ENCODE results near the gene COBLL1.

The COBLL1 gene

DNA sequence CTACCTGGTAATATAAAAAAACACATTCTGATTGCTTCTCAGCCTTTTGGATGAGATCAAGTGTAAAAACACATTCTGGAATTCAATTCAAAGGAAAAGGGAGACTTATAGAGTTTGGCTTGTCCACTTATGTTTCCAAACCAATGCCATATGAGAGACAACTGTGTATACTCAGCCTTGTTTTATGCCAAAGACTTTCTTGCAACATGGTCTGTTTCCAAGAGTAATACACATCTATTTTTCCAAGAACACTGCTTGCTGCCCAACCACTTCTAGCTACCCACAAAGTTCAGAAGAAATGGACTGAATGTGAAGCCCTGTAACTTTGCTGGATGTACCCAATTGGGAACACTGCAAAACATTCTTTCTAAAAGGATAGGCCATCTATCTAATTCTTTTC lies 172.3 kb downstream of the COBLL1 start:
- no peak overlapping the region for H3K9ac ChIP-seq (ENCODE audit: low read length)
- H3K27ac ChIP-seq (ENCODE audit: low read length), result no peak overlapping the region
- H3K79me2 ChIP-seq (ENCODE audit: low read length), result no peaks in the 10 kb centered on the region
- H4K20me1 ChIP-seq (ENCODE audit: insufficient read depth, low read length), result no peaks in the 10 kb centered on the region
- no peak overlapping the region for H2AFZ ChIP-seq (ENCODE audit: low read depth, low read length)
- no peaks in the 10 kb centered on the region for H3K9me3 ChIP-seq (ENCODE audit: insufficient read depth, low read length)
- H3K4me1 ChIP-seq (ENCODE audit: low read length), result peaks cover 11% of the 10 kb centered on the region
- TF ChIP-seq, protein P1, sequence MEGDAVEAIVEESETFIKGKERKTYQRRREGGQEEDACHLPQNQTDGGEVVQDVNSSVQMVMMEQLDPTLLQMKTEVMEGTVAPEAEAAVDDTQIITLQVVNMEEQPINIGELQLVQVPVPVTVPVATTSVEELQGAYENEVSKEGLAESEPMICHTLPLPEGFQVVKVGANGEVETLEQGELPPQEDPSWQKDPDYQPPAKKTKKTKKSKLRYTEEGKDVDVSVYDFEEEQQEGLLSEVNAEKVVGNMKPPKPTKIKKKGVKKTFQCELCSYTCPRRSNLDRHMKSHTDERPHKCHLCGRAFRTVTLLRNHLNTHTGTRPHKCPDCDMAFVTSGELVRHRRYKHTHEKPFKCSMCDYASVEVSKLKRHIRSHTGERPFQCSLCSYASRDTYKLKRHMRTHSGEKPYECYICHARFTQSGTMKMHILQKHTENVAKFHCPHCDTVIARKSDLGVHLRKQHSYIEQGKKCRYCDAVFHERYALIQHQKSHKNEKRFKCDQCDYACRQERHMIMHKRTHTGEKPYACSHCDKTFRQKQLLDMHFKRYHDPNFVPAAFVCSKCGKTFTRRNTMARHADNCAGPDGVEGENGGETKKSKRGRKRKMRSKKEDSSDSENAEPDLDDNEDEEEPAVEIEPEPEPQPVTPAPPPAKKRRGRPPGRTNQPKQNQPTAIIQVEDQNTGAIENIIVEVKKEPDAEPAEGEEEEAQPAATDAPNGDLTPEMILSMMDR (IDR thresholded peaks at IDR 0.05; ENCODE audit: low read depth, low read length), result no peak
- no peak for TF ChIP-seq EZH2phosphoT487 (IDR thresholded peaks at IDR 0.05; ENCODE audit: low read depth)
- H3K36me3 ChIP-seq (replicated peaks; ENCODE audit: low read depth, low read length), result peaks cover 6% of the 10 kb centered on the region
- no peak overlapping the region for H3K4me3 ChIP-seq (ENCODE audit: low read length)
- no peak overlapping the region for H3K4me2 ChIP-seq (ENCODE audit: low read length)
- no peaks in the 10 kb centered on the region for H3K27me3 ChIP-seq (ENCODE audit: low read depth, low read length)

GRCh38 chr2:164667566-164667965 lies 174.1 kb downstream of the COBLL1 start:
- TF ChIP-seq, protein P1 (IDR thresholded peaks at IDR 0.05; ENCODE audit: low read depth, low read length), result no peak
- TF ChIP-seq EZH2phosphoT487 (IDR thresholded peaks at IDR 0.05; ENCODE audit: low read depth), result no peak
- H3K36me3 ChIP-seq (replicated peaks; ENCODE audit: low read depth, low read length), result peaks cover 6% of the 10 kb centered on the region
- no peak overlapping the region for H3K9ac ChIP-seq (ENCODE audit: low read length)
- no peak overlapping the region for H2AFZ ChIP-seq (ENCODE audit: low read depth, low read length)
- no peak overlapping the region for H3K27ac ChIP-seq (ENCODE audit: low read length)
- peaks cover 11% of the 10 kb centered on the region for H3K4me1 ChIP-seq (ENCODE audit: low read length)
- no peaks in the 10 kb centered on the region for H4K20me1 ChIP-seq (ENCODE audit: insufficient read depth, low read length)
- no peaks in the 10 kb centered on the region for H3K79me2 ChIP-seq (ENCODE audit: low read length)
- no peaks in the 10 kb centered on the region for H3K27me3 ChIP-seq (ENCODE audit: low read depth, low read length)
- no peaks in the 10 kb centered on the region for H3K9me3 ChIP-seq (ENCODE audit: insufficient read depth, low read length)
- no peak overlapping the region for H3K4me3 ChIP-seq (ENCODE audit: low read length)
- H3K4me2 ChIP-seq (ENCODE audit: low read length), result no peak overlapping the region

DNA sequence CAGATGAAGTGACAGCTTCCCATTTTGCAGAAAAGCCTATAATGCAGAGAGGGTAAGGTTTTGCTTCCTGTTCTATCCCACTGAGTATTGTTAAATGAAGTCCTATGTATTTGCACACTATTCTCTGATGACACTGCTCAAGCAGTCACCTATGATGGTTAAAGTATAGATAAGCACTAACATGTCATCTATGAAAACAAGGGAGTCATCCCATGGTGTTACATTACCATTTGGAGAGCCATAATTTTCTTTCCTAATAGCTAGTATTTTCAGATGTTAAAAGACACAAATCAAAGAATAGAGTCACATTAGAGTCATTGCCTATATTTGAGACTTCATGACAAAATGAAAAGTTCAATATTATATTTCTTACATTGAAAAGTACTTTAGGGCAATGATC lies 177.6 kb downstream of the COBLL1 start:
- Histone ChIP-seq H3K9ac (ENCODE audit: low read length) (no peak overlapping the region), H3K79me2 (ENCODE audit: low read length) (no peaks in the 10 kb centered on the region), H3K4me1 (ENCODE audit: low read length) (peaks cover 11% of the 10 kb centered on the region), H3K4me3 (ENCODE audit: low read length) (no peak overlapping the region), H3K9me3 (ENCODE audit: insufficient read depth, low read length) (no peaks in the 10 kb centered on the region), H3K27ac (ENCODE audit: low read length) (no peak overlapping the region), H3K27me3 (ENCODE audit: low read depth, low read length) (no peaks in the 10 kb centered on the region), H3K4me2 (ENCODE audit: low read length) (no peak overlapping the region), H3K36me3 (replicated peaks; ENCODE audit: low read depth, low read length) (peaks cover 5% of the 10 kb centered on the region), H4K20me1 (ENCODE audit: insufficient read depth, low read length) (no peaks in the 10 kb centered on the region), H2AFZ (ENCODE audit: low read depth, low read length) (no peak overlapping the region)
- TF ChIP-seq EZH2phosphoT487 (IDR thresholded peaks at IDR 0.05; ENCODE audit: low read depth), result no peak

GRCh38 chr2:164662868-164663631 lies 178.6 kb downstream of the COBLL1 start:
- Histone ChIP-seq H3K4me3 (ENCODE audit: low read length) (no peak overlapping the region), H3K9me3 (ENCODE audit: insufficient read depth, low read length) (no peaks in the 10 kb centered on the region), H3K79me2 (ENCODE audit: low read length) (no peaks in the 10 kb centered on the region), H3K27me3 (ENCODE audit: low read depth, low read length) (no peaks in the 10 kb centered on the region), H2AFZ (ENCODE audit: low read depth, low read length) (no peak overlapping the region), H3K4me1 (ENCODE audit: low read length) (peaks cover 7% of the 10 kb centered on the region), H4K20me1 (ENCODE audit: insufficient read depth, low read length) (no peaks in the 10 kb centered on the region), H3K4me2 (ENCODE audit: low read length) (no peak overlapping the region), H3K9ac (ENCODE audit: low read length) (no peak overlapping the region), H3K36me3 (replicated peaks; ENCODE audit: low read depth, low read length) (no peaks in the 10 kb centered on the region), H3K27ac (ENCODE audit: low read length) (no peak overlapping the region)
- TF ChIP-seq EZH2phosphoT487 (IDR thresholded peaks at IDR 0.05; ENCODE audit: low read depth), result no peak
- TF ChIP-seq, protein P1 (IDR thresholded peaks at IDR 0.05; ENCODE audit: low read depth, low read length), result no peak
